SU-DHL-6 (cell line): ENCODE data around the gene GALNT14.

ENCODE experiments used
- H2AFZ ChIP-seq: fragments of 200-600 bp; sonication (generic); 2 replicates; pipeline ENCODE4 v1.6.1; 2014; ENCODE audit warnings: low read depth, mild to moderate bottlenecking, moderate library complexity, mixed read lengths, antibody characterized with exemption, low read length; ENCODE audit not compliant: severe bottlenecking
- H3F3A ChIP-seq: fragments of 200-600 bp; shearing (Covaris generic); 2 replicates; pipeline ENCODE4 v1.6.0; 2016; ENCODE audit warnings: antibody characterized with exemption, mild to moderate bottlenecking; ENCODE audit not compliant: insufficient read depth
- H3K27ac ChIP-seq: fragments of 200-600 bp; sonication (generic); 2 replicates; pipeline ENCODE4 v1.5.1; 2016; ENCODE audit warnings: low read depth, mild to moderate bottlenecking, low read length, moderate library complexity, mixed read lengths
- H3K27me3 ChIP-seq: fragments of 200-600 bp; sonication (generic), shearing (Covaris generic); 2 replicates; pipeline ENCODE4 v1.6.0; 2014; ENCODE audit warnings: mild to moderate bottlenecking, low read length
- H3K36me3 ChIP-seq: fragments of 200-600 bp; sonication (generic); 2 replicates; pipeline ENCODE4 v1.6.1; 2014; ENCODE audit warnings: mild to moderate bottlenecking, low read length, mixed read lengths
- H3K4me2 ChIP-seq: fragments of 300-600, 200-600 bp; shearing (Covaris generic), sonication (generic); 2 replicates; pipeline ENCODE4 v1.6.0; 2014; ENCODE audit warnings: low read length, low read depth, mild to moderate bottlenecking; ENCODE audit not compliant: poor library complexity, severe bottlenecking
- H3K4me3 ChIP-seq: fragments of 200-600 bp; sonication (generic); 2 replicates; pipeline ENCODE4 v1.5.1; 2014; ENCODE audit warnings: antibody characterized with exemption, low read length, mild to moderate bottlenecking, mixed read lengths; ENCODE audit not compliant: insufficient read depth, poor library complexity, severe bottlenecking
- H3K79me2 ChIP-seq: fragments of 200-600 bp; sonication (generic); 2 replicates; pipeline ENCODE4 v1.6.1; 2014; ENCODE audit warnings: mild to moderate bottlenecking, low read length, moderate library complexity; ENCODE audit not compliant: insufficient read depth
- H3K9ac ChIP-seq: fragments of 200-600 bp; sonication (generic); 2 replicates; pipeline ENCODE4 v1.7.0; 2014; ENCODE audit warnings: mild to moderate bottlenecking, low read length
- H3K9me2 ChIP-seq: fragments of 200-600 bp; sonication (generic); replicated peaks from 2 replicates; pipeline ENCODE4 v1.6.1; 2014; ENCODE audit warnings: low read length; ENCODE audit not compliant: insufficient read depth
- H3K9me3 ChIP-seq: fragments of 200-600 bp; sonication (generic); 2 replicates; pipeline ENCODE4 v1.6.1; 2014; ENCODE audit warnings: low read length, mixed read lengths; ENCODE audit not compliant: insufficient read depth
- H4K20me1 ChIP-seq: fragments of 200-600 bp; sonication (generic); 2 replicates; pipeline ENCODE4 v1.6.1; 2014; ENCODE audit warnings: low read depth, mild to moderate bottlenecking, antibody characterized with exemption, low read length, moderate library complexity, mixed read lengths
- EZH2phosphoT487 ChIP-seq: fragments of 200-600 bp; sonication (generic), shearing (Covaris generic); conservative IDR thresholded peaks from 2 replicates; pipeline ENCODE4 v1.6.1; 2018; ENCODE audit warnings: mild to moderate bottlenecking, antibody characterized with exemption, low read length, moderate library complexity, mixed read lengths
- TF ChIP-seq, protein P1 (sequence below): fragments of 200-600 bp; sonication (generic); IDR thresholded peaks from one replicate; pipeline ENCODE4 v1.5.1; 2017; ENCODE audit warnings: antibody characterized with exemption, mild to moderate bottlenecking, low read length, moderate library complexity; ENCODE audit not compliant: insufficient read depth, poor library complexity, severe bottlenecking

Gene GALNT14

DNA sequence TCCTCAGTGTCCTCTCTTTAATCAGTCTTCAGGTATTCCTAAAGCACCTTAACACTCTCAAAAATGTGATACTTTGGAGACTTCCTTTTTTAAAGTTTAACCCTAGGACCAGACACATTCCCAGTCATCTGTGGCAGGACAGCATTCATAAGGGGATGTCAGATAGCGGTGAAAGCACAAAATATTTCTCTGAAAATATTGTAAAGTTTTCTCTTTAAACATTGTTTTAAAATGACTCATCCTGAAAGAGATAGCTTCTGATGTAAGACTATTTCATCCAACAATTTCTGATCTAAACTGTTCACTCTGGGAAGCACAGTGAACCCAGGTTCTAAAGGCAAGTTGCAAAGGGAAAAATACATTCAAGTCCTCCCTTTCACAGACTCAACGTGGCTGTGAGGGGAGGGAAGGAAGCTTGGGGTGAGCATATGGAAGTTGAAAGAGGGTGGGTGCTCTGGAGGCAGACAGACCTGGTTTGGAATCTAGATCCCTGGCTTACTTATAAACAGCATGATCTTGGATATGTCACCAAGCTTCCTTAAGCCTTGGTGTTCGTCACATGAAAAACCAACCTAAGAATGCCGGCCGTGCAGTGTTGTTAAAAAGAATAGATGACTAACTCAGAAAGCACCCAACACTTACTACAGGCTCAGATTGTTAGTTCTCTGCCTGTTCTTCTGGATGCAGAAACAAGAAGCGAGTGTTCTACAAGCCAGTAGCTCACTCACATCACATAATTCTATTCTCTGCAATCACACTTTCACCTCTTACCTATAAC lies 12.1 kb downstream of the GALNT14 start:
- Histone ChIP-seq H3K27ac (no peak overlapping the region), H3K36me3 (no peaks in the 10 kb centered on the region), H3K27me3 (no peaks in the 10 kb centered on the region), H2AFZ (no peak overlapping the region), H3K4me3 (no peak overlapping the region), H4K20me1 (no peaks in the 10 kb centered on the region), H3K79me2 (no peaks in the 10 kb centered on the region), H3K9ac (no peak overlapping the region), H3F3A (no peaks in the 10 kb centered on the region), H3K9me2 (no peaks in the 10 kb centered on the region), H3K4me2 (no peak overlapping the region), H3K9me3 (no peaks in the 10 kb centered on the region)
- TF ChIP-seq, protein P1, sequence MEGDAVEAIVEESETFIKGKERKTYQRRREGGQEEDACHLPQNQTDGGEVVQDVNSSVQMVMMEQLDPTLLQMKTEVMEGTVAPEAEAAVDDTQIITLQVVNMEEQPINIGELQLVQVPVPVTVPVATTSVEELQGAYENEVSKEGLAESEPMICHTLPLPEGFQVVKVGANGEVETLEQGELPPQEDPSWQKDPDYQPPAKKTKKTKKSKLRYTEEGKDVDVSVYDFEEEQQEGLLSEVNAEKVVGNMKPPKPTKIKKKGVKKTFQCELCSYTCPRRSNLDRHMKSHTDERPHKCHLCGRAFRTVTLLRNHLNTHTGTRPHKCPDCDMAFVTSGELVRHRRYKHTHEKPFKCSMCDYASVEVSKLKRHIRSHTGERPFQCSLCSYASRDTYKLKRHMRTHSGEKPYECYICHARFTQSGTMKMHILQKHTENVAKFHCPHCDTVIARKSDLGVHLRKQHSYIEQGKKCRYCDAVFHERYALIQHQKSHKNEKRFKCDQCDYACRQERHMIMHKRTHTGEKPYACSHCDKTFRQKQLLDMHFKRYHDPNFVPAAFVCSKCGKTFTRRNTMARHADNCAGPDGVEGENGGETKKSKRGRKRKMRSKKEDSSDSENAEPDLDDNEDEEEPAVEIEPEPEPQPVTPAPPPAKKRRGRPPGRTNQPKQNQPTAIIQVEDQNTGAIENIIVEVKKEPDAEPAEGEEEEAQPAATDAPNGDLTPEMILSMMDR, result no peak
- TF ChIP-seq EZH2phosphoT487, result no peak

DNA sequence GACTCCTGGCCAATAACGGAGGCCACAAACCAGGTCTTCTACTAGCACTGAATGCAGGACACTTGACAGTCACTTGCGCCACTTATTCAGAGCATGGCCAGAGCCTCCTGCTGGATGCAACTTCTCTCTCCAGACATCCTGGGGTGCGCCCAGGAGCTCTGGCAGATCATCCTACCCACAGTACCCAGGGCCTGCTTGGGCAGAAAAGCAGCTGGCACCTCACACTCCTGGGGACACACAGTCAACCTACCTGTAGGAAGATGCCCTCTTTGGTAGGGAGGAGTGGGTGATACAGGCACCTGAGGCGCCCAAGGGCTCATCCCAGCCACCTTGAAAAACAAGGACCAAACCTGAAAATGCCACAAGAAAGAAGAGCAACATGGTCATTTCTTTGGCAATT lies 13.3 kb downstream of the GALNT14 start:
- H3K4me2 ChIP-seq, result no peak overlapping the region

DNA sequence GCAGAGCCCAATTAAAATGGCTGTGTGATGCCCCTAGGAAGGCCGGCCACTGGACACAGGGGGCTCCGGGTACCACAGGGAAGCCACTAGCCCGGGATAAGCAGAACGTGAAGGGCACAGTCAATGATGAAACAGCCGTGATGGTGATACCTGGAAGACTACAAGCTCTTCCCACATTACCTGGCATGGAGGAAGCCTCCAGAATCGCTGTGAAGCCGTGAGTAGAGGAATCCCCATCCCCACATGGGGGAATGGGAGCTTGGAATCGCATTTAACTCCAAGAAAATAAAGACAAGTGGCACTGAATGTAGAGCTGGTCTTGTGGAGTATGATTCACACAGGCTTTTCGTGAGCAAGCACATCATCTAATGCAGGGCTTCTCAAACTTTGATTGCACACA lies 16.1 kb downstream of the GALNT14 start:
- no peaks in the 10 kb centered on the region for H4K20me1 ChIP-seq
- H3K4me2 ChIP-seq, result no peak overlapping the region
- H2AFZ ChIP-seq, result no peak overlapping the region
- no peaks in the 10 kb centered on the region for H3K79me2 ChIP-seq
- H3K36me3 ChIP-seq, result no peaks in the 10 kb centered on the region
- H3F3A ChIP-seq, result no peaks in the 10 kb centered on the region
- no peak overlapping the region for H3K27ac ChIP-seq
- H3K9me3 ChIP-seq, result no peaks in the 10 kb centered on the region
- H3K27me3 ChIP-seq, result no peaks in the 10 kb centered on the region
- no peak overlapping the region for H3K4me3 ChIP-seq
- H3K9ac ChIP-seq, result no peak overlapping the region
- H3K9me2 ChIP-seq, result no peaks in the 10 kb centered on the region
- no peak for TF ChIP-seq EZH2phosphoT487
- TF ChIP-seq, protein P1, result no peak

More for the DNA sequence above, 13.3 kb downstream of the GALNT14 start:
- Histone ChIP-seq H3K9me3 (no peaks in the 10 kb centered on the region), H3K36me3 (no peaks in the 10 kb centered on the region), H3K9ac (no peak overlapping the region), H3K27ac (no peak overlapping the region), H4K20me1 (no peaks in the 10 kb centered on the region), H3K79me2 (no peaks in the 10 kb centered on the region), H3K9me2 (no peaks in the 10 kb centered on the region), H3K27me3 (no peaks in the 10 kb centered on the region), H2AFZ (no peak overlapping the region), H3F3A (no peaks in the 10 kb centered on the region), H3K4me3 (no peak overlapping the region)
- TF ChIP-seq, protein P1, result no peak
- TF ChIP-seq EZH2phosphoT487, result no peak
